PC-3 (cell line): Measurements from ENCODE around the gene ATP2B2. TPM values are rescaled to one million over a fixed set of nuclear protein-coding genes. Genes with fewer than 3 reads are reported as not detected.

ENCODE experiments used
- ATAC-seq: fragments of 200-7000 bp; cut with Tn5 transposase; 2 replicates; pipeline ENCODE4 v1.9.1; 2020; ENCODE audit warnings: mild to moderate bottlenecking, moderate library complexity
- BruUV-seq: library from RNA; stranded (reverse); fragments of 400-500 nt; replicated peaks from 2 replicates; lab custom pipeline; 2021; lab: Mats Ljungman, UMichigan
- CTCF ChIA-PET: fragments of 300-600 bp; sonication (Branson Sonifier 250); formaldehyde crosslinking; loops from one replicate; lab custom pipeline; 2022; ENCODE audit warnings: antibody characterized with exemption; lab: Charles Lee
- POLR2A ChIA-PET: fragments of 300-600 bp; sonication (Branson Sonifier 250); formaldehyde crosslinking; loops from one replicate; lab custom pipeline; 2022; ENCODE audit warnings: antibody characterized with exemption; ENCODE audit not compliant: unreplicated experiment; lab: Charles Lee
- DNase-seq: peaks from one replicate; pipeline ENCODE4 v3.0.0-alpha.2; 2015
- H2AFZ ChIP-seq: fragments of 300-600 bp; sonication (generic); 2 replicates; pipeline ENCODE4 v1.6.0; 2016; ENCODE audit warnings: antibody characterized with exemption, low read length
- H3F3A ChIP-seq: fragments of 300-600 bp; sonication (generic); one replicate; pipeline ENCODE4 v1.6.0; 2017; ENCODE audit warnings: antibody characterized with exemption, low read length, control low read depth, mild to moderate bottlenecking; ENCODE audit not compliant: unreplicated experiment
- H3K27ac ChIP-seq: fragments of 300-600 bp; sonication (generic); 2 replicates; pipeline ENCODE4 v1.5.1; 2016; ENCODE audit warnings: mild to moderate bottlenecking, low read length
- H3K27me3 ChIP-seq: fragments of 300-600 bp; sonication (generic); 2 replicates; pipeline ENCODE4 v1.6.1; 2016; ENCODE audit warnings: low read length, mixed read lengths
- H3K36me3 ChIP-seq: fragments of 300-600 bp; sonication (generic); 2 replicates; pipeline ENCODE4 v1.6.1; 2016; ENCODE audit warnings: low read depth, mixed run types, low read length, mixed read lengths
- H3K4me1 ChIP-seq: fragments of 300-600 bp; sonication (generic); 2 replicates; pipeline ENCODE4 v1.5.1; 2016; ENCODE audit warnings: low read length; ENCODE audit not compliant: insufficient read depth
- H3K4me2 ChIP-seq: fragments of 300-600 bp; sonication (generic); 2 replicates; pipeline ENCODE4 v1.6.0; 2016; ENCODE audit warnings: low read length
- H3K4me3 ChIP-seq: fragments of 300-600 bp; sonication (generic); 2 replicates; pipeline ENCODE4 v1.5.1; 2016; ENCODE audit warnings: mild to moderate bottlenecking, low read length, mixed read lengths
- H3K79me2 ChIP-seq: fragments of 300-600 bp; sonication (generic); 2 replicates; pipeline ENCODE4 v1.6.1; 2017; ENCODE audit warnings: low read length, mixed read lengths
- H3K9ac ChIP-seq: fragments of 300-600 bp; sonication (generic); 2 replicates; pipeline ENCODE4 v1.6.0; 2016; ENCODE audit warnings: mild to moderate bottlenecking, low read length
- H3K9me2 ChIP-seq: fragments of 300-600 bp; sonication (generic); replicated peaks from 2 replicates; pipeline ENCODE4 v1.6.1; 2016; ENCODE audit warnings: mixed run types, low read length, mixed read lengths
- H3K9me3 ChIP-seq: fragments of 300-600 bp; sonication (generic); 2 replicates; pipeline ENCODE4 v1.6.1; 2016; ENCODE audit warnings: low read length, mixed read lengths
- H4K20me1 ChIP-seq: fragments of 300-600 bp; sonication (generic); 2 replicates; pipeline ENCODE4 v1.6.1; 2016; ENCODE audit warnings: low read length, mixed read lengths
- EZH2 ChIP-seq: fragments of 300-600 bp; sonication (generic); IDR thresholded peaks from one replicate; pipeline ENCODE4 v1.6.1; 2017; ENCODE audit warnings: antibody characterized with exemption, mild to moderate bottlenecking, low read length; ENCODE audit not compliant: unreplicated experiment
- EZH2phosphoT487 ChIP-seq: fragments of 300-600 bp; sonication (generic); IDR thresholded peaks from 2 replicates; pipeline ENCODE4 v1.6.1; 2018; ENCODE audit warnings: mild to moderate bottlenecking, antibody characterized with exemption, low read length, borderline replicate concordance
- intact Hi-C: fragments of 100-400 bp; cut with micrococcal nuclease; formaldehyde crosslinking; loops from 2 replicates; pipeline ENCODE4 v1.9.0; 2023
- total RNA-seq: library from RNA; depleted of rRNA; stranded (reverse); fragments of >200 nt; gene quantifications from 2 replicates; pipeline ENCODE4 v1.2.3, GENCODE V29; 2014
- TF ChIP-seq, protein P1 (sequence below): fragments of 300-600 bp; sonication (generic); conservative IDR thresholded peaks from 2 replicates; pipeline ENCODE4 v1.5.1; 2017; ENCODE audit warnings: antibody characterized with exemption, low read depth, mild to moderate bottlenecking, low read length

Gene ATP2B2
- total RNA-seq, 1 experiment from 2014 or later: not detected

DNA sequence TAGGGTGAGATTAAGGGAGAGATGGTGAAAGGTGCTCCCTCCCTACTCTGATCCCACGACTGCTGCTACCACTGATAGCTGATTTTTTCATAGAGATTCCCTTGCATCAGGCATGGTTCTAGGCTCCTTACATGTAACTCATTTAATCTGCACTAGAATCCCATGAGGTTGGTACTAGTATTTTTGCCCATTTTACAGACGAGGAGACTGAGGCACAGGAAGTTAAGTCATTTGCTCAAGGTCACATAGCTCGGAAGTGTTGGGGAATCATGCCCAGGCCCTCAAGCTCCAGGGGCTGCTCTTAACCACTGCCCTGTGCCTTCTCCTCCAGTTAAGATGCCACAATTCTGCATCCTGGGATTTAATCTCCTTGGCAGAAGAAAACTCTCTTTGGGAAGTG lies 11.2 kb downstream of the ATP2B2 start:
- DNase-seq: no peak
- intact Hi-C loops: no loop called here
- no peak overlapping the region for H3K9ac ChIP-seq
- H3K4me1 ChIP-seq: no peaks in the 10 kb centered on the region
- no peak overlapping the region for H3K4me2 ChIP-seq
- BruUV-seq: no TSS peak
- POLR2A ChIA-PET: no interaction called here
- H3K27me3 ChIP-seq: peaks cover 43% of the 10 kb centered on the region
- no peak overlapping the region for H2AFZ ChIP-seq
- H3K9me2 ChIP-seq: no peaks in the 10 kb centered on the region
- no peaks in the 10 kb centered on the region for H3K9me3 ChIP-seq
- TF ChIP-seq, protein P1, sequence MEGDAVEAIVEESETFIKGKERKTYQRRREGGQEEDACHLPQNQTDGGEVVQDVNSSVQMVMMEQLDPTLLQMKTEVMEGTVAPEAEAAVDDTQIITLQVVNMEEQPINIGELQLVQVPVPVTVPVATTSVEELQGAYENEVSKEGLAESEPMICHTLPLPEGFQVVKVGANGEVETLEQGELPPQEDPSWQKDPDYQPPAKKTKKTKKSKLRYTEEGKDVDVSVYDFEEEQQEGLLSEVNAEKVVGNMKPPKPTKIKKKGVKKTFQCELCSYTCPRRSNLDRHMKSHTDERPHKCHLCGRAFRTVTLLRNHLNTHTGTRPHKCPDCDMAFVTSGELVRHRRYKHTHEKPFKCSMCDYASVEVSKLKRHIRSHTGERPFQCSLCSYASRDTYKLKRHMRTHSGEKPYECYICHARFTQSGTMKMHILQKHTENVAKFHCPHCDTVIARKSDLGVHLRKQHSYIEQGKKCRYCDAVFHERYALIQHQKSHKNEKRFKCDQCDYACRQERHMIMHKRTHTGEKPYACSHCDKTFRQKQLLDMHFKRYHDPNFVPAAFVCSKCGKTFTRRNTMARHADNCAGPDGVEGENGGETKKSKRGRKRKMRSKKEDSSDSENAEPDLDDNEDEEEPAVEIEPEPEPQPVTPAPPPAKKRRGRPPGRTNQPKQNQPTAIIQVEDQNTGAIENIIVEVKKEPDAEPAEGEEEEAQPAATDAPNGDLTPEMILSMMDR: no peak
- TF ChIP-seq EZH2: no peak
- TF ChIP-seq EZH2phosphoT487: no peak
- H3K27ac ChIP-seq: no peak overlapping the region
- H4K20me1 ChIP-seq: no peaks in the 10 kb centered on the region
- ATAC-seq: no peak
- H3K79me2 ChIP-seq: no peaks in the 10 kb centered on the region
- no peaks in the 10 kb centered on the region for H3K36me3 ChIP-seq
- H3K4me3 ChIP-seq: no peak overlapping the region
- CTCF ChIA-PET: no interaction called here
- no peaks in the 10 kb centered on the region for H3F3A ChIP-seq

DNA sequence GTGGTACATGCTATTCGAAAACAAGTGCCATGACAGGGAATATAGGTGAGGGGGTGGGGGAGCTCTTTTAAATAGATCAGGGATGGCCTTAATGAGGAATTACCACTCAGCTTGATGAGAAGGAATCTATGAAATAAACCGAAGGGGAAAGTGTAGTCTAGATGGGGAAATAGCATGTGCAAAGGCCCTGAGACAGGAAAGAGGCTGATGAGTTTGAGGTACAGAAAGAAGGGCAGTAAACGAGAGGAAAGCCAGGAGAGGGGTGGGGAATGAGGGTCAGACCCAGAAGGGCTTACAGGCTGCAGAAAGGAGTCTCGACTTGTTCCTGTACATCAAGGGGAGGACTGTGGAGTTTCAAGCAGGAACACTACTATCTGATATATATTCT lies 12.2 kb downstream of the ATP2B2 start:
- Histone ChIP-seq H3K9me3 (no peaks in the 10 kb centered on the region), H2AFZ (no peak overlapping the region), H3K27ac (no peak overlapping the region), H3K4me2 (no peak overlapping the region), H3F3A (no peaks in the 10 kb centered on the region), H3K27me3 (peaks cover 34% of the 10 kb centered on the region), H3K36me3 (no peaks in the 10 kb centered on the region), H3K9ac (no peak overlapping the region), H4K20me1 (no peaks in the 10 kb centered on the region), H3K4me3 (no peak overlapping the region), H3K9me2 (no peaks in the 10 kb centered on the region), H3K79me2 (no peaks in the 10 kb centered on the region), H3K4me1 (no peaks in the 10 kb centered on the region)
- intact Hi-C loops: no loop called here
- ChIA-PET CTCF (no interaction called here), POLR2A (no interaction called here)
- ATAC-seq (no peak), DNase-seq (no peak)
- TF ChIP-seq EZH2phosphoT487 (no peak), EZH2 (no peak)
- TF ChIP-seq, protein P1: no peak
- BruUV-seq: no TSS peak

DNA sequence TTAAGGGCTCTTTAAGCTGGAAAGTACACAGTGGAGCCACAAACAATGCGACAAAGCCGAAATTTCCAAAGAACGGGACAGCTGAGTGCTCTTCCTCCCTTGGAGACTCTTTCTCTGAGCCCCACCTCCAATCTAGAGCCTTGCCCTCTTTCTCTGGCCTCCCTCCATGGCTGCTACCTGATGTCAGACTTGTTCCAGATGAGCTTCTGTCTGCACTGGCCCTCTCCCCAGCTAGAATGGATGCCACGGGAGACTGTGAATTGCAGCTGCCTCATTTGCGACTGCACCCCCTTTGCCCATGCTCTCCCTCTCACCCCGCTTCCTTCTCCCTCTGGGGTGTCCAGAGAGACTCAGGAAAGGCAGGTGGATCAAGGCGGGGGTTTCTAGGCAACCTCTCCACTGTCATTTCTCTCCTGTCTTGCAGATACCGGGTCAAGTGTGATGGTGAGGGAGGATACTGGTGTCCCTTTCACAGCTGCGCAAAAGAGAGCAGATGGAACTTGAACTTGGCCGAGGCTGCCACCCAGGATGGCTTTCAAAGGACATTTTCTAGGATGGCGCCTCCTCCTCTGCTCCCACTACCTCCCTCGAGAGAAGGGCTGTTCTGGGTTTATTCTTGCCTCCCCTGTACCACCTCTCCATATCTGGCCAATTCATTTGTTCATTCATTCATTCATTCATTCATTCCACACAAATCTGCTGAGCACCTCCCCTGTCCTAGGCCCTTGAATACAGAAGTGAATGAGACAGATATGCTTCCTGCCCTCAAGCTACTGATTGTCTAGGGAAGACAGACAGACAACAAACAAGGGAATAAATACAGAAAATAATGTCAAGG lies 12.8 kb downstream of the ATP2B2 start:
- H3K9me2 ChIP-seq: no peaks in the 10 kb centered on the region
- H2AFZ ChIP-seq: no peak overlapping the region
- no peaks in the 10 kb centered on the region for H3K79me2 ChIP-seq
- ATAC-seq: no peak
- DNase-seq: no peak
- ChIA-PET CTCF (no interaction called here), POLR2A (no interaction called here)
- no peak overlapping the region for H3K27ac ChIP-seq
- no peak overlapping the region for H3K4me2 ChIP-seq
- intact Hi-C loops: no loop called here
- TF ChIP-seq EZH2 (no peak), EZH2phosphoT487 (no peak)
- TF ChIP-seq, protein P1: no peak
- no peak overlapping the region for H3K4me3 ChIP-seq
- peaks cover 28% of the 10 kb centered on the region for H3K27me3 ChIP-seq
- no peak overlapping the region for H3K9ac ChIP-seq
- H4K20me1 ChIP-seq: no peaks in the 10 kb centered on the region
- H3K9me3 ChIP-seq: no peaks in the 10 kb centered on the region
- H3F3A ChIP-seq: no peaks in the 10 kb centered on the region
- no TSS peak for BruUV-seq
- no peaks in the 10 kb centered on the region for H3K36me3 ChIP-seq
- H3K4me1 ChIP-seq: no peaks in the 10 kb centered on the region
